Upper lobe of left lung (tissue), 4 donors: ENCODE data around the gene MAN1A1.

Source experiments
- CTCF ChIP-seq, 6 experiments: fragments of 450-650 bp in 4 of 6; fragments of 200-600 bp in 2 of 6; sonication (generic) in 2 of 6; IDR thresholded peaks; one replicate each; pipeline ENCODE4 v1.5.1; 2016 to 2019; ENCODE audit warnings: antibody characterized with exemption in 6 of 6
- EP300 ChIP-seq, 4 donors: sonication (generic); formaldehyde crosslinking; IDR thresholded peaks; one replicate each; pipeline ENCODE4 v1.5.1; 2017; ENCODE audit warnings: antibody characterized with exemption in 4 of 4, control low read depth in 2 of 4
- POLR2A ChIP-seq, 4 donors: fragments of 450-650 bp; IDR thresholded peaks; one replicate each; pipeline ENCODE4 v1.5.1; 2016 to 2017; ENCODE audit warnings: antibody characterized with exemption in 4 of 4, mild to moderate bottlenecking in 2 of 4

GRCh38 chr6:119355890-119356289 lies 6.3 kb upstream of the MAN1A1 start:
- TF ChIP-seq EP300 (IDR thresholded peaks at IDR 0.05) (no peak), CTCF (IDR thresholded peaks at IDR 0.05) (no peak), POLR2A (IDR thresholded peaks at IDR 0.05) (no peak)
